HepG2 (cell line): ENCODE measurements around the gene HINT2. TPM values are rescaled to one million over a fixed set of nuclear protein-coding genes. Genes with fewer than 3 reads are reported as not detected.

Experiments
- ARNT ChIP-seq: fragments of 450-650 bp; IDR thresholded peaks from 2 replicates; pipeline ENCODE4 v1.6.1; 2017
- BCLAF1 ChIP-seq: fragments of 450-650 bp; IDR thresholded peaks from 2 replicates; pipeline ENCODE4 v1.6.1; 2017; ENCODE audit warnings: mild to moderate bottlenecking
- FOXA3 ChIP-seq: IDR thresholded peaks from 2 replicates; pipeline ENCODE4 v1.6.1; 2016; ENCODE audit warnings: missing genetic modification reagents, missing compliant biosample characterization
- LBX2 ChIP-seq: sonication (generic); formaldehyde crosslinking; IDR thresholded peaks from 2 replicates; pipeline ENCODE4 v1.5.0; 2020; ENCODE audit warnings: missing genetic modification reagents, mild to moderate bottlenecking, borderline replicate concordance
- MEIS1 ChIP-seq: sonication (generic); formaldehyde crosslinking; IDR thresholded peaks from 2 replicates; pipeline ENCODE4 v1.9.0; 2021; ENCODE audit warnings: mild to moderate bottlenecking, missing genetic modification reagents, moderate library complexity, borderline replicate concordance
- REPIN1 ChIP-seq: sonication (generic); formaldehyde crosslinking; IDR thresholded peaks from 2 replicates; pipeline ENCODE4 v1.8.0; 2022; ENCODE audit warnings: missing genetic modification reagents, low read depth, mild to moderate bottlenecking, borderline replicate concordance
- SIX4 ChIP-seq: sonication (generic); formaldehyde crosslinking; IDR thresholded peaks from 2 replicates; pipeline ENCODE4 v1.4.0; 2020; ENCODE audit warnings: missing genetic modification reagents
- SRSF9 ChIP-seq: fragments of 200-400 bp; formaldehyde crosslinking; IDR thresholded peaks from 2 replicates; pipeline ENCODE4 v1.6.1; 2018; ENCODE audit warnings: borderline replicate concordance, mild to moderate bottlenecking, low read depth, low read length; ENCODE audit not compliant: insufficient read depth, poor library complexity, severe bottlenecking
- TMF1 ChIP-seq: sonication (generic); formaldehyde crosslinking; IDR thresholded peaks from 2 replicates; pipeline ENCODE4 v1.8.1; 2022; ENCODE audit warnings: low read depth, missing genetic modification reagents
- ZNF296 ChIP-seq: sonication (generic); formaldehyde crosslinking; conservative IDR thresholded peaks from 2 replicates; pipeline ENCODE4 v1.5.0; 2020; ENCODE audit warnings: mild to moderate bottlenecking, missing genetic modification reagents
- ZNF318 ChIP-seq: sonication (generic); formaldehyde crosslinking; IDR thresholded peaks from 2 replicates; pipeline ENCODE4 v1.4.0; 2020; ENCODE audit warnings: mild to moderate bottlenecking, missing genetic modification reagents
- ZNF879 ChIP-seq: sonication (generic); formaldehyde crosslinking; IDR thresholded peaks from 2 replicates; pipeline ENCODE4 v1.8.1; 2023; ENCODE audit warnings: missing genetic modification reagents
- polyA plus RNA-seq, 8 experiments: library from polyadenylated mRNA; depleted of rRNA in 3 of 8; stranded (reverse) in 7 of 8; unstranded in 1 of 8; fragments of >200 nt; fragmentation: Illumina TruSeq in 4 of 8; extraction: Trizol in 4 of 8; gene quantifications; 2 replicates each; pipeline versions ENCODE4 v1.2.1 to v1.2.3, GENCODE V29; 2011 to 2016; ENCODE audit warnings: low read depth in 4 of 8, missing spikeins in 1 of 8, mixed read lengths in 1 of 8; ENCODE audit not compliant: insufficient read depth in 1 of 8
- total RNA-seq, 5 experiments: library from RNA; depleted of rRNA; stranded (reverse); fragments of >200 nt; fragmentation: Illumina TruSeq; extraction: Trizol; gene quantifications; 2 replicates each; pipeline ENCODE4 v1.2.3, GENCODE V29; 2016; ENCODE audit warnings: low read depth in 1 of 5
- TF ChIP-seq, protein P1 (sequence below): sonication (generic); formaldehyde crosslinking; IDR thresholded peaks from 2 replicates; pipeline ENCODE4 v1.4.0; 2020; ENCODE audit warnings: missing genetic modification reagents
- TF ChIP-seq, protein P2 (sequence below): sonication (generic); formaldehyde crosslinking; IDR thresholded peaks from 2 replicates; pipeline ENCODE4 v1.8.0; 2022; ENCODE audit warnings: mild to moderate bottlenecking, missing genetic modification reagents, borderline replicate concordance

HINT2 gene
- total and polyA plus RNA-seq, 2 of the 13 experiments (the other 11 are each of a cell fraction or from before 2014, with no cell fraction given) = 37.9 to 56.2 TPM

- 0 out of 2 replicates have a peak, but pooled peaks have one; percentile 32 for TF ChIP-seq ZNF318
- TF ChIP-seq BCLAF1 = no peak
- TF ChIP-seq LBX2 (CRISPR knock-in tag) = no peak
- no peak for TF ChIP-seq SIX4 (CRISPR knock-in tag)
- no peak for TF ChIP-seq ZNF296
- no peak for TF ChIP-seq ARNT
- TF ChIP-seq REPIN1 (CRISPR knock-in tag) = peak; percentile 80
- no peak for TF ChIP-seq ZNF879
- TF ChIP-seq TMF1 (CRISPR knock-in tag) = 0 out of 2 replicates have a peak, but pooled peaks have one; percentile 37
- TF ChIP-seq FOXA3 (CRISPR knock-in tag) = 0 out of 2 replicates have a peak, but pooled peaks have one; percentile 6
- 0 out of 2 replicates have a peak, but pooled peaks have one; percentile 45 for TF ChIP-seq MEIS1 (CRISPR knock-in tag)
- TF ChIP-seq, protein P1, sequence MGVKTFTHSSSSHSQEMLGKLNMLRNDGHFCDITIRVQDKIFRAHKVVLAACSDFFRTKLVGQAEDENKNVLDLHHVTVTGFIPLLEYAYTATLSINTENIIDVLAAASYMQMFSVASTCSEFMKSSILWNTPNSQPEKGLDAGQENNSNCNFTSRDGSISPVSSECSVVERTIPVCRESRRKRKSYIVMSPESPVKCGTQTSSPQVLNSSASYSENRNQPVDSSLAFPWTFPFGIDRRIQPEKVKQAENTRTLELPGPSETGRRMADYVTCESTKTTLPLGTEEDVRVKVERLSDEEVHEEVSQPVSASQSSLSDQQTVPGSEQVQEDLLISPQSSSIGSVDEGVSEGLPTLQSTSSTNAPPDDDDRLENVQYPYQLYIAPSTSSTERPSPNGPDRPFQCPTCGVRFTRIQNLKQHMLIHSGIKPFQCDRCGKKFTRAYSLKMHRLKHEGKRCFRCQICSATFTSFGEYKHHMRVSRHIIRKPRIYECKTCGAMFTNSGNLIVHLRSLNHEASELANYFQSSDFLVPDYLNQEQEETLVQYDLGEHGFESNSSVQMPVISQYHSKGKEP (CRISPR knock-in tag) = no peak
- TF ChIP-seq SRSF9 = no peak
- TF ChIP-seq, protein P2, sequence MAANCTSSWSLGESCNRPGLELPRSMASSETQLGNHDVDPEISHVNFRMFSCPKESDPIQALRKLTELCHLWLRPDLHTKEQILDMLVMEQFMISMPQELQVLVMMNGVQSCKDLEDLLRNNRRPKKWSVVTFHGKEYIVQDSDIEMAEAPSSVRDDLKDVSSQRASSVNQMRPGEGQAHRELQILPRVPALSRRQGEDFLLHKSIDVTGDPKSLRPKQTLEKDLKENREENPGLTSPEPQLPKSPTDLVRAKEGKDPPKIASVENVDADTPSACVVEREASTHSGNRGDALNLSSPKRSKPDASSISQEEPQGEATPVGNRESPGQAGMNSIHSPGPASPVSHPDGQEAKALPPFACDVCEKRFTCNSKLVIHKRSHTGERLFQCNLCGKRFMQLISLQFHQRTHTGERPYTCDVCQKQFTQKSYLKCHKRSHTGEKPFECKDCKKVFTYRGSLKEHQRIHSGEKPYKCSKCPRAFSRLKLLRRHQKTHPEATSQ (CRISPR knock-in tag) = 0 out of 2 replicates have a peak, but pooled peaks have one; percentile 27
These were observed 11.3 kb upstream of the HINT2 start (continued) for GRCh38 chr9:35826071-35826701.
